K562 (cell line): ENCODE results near the gene RESF1. TPM values are rescaled to one million over a fixed set of nuclear protein-coding genes. Genes with fewer than 3 reads are reported as not detected.

Experiments
- C11orf30 ChIP-seq: fragments of 450-650 bp; IDR thresholded peaks from 2 replicates; pipeline ENCODE4 v1.6.1; 2016; ENCODE audit warnings: low read depth, mild to moderate bottlenecking
- CBX5 ChIP-seq: IDR thresholded peaks from 2 replicates; pipeline ENCODE4 v1.6.1; 2014; ENCODE audit warnings: low read depth, borderline replicate concordance
- FOXK2 ChIP-seq, 2 experiments: fragments of 450-650 bp; IDR thresholded peaks in 1 of 2; conservative IDR thresholded peaks in 1 of 2; 2 replicates each; pipeline ENCODE4 v1.6.1; 2016; ENCODE audit warnings: low read depth in 2 of 2, mild to moderate bottlenecking in 1 of 2
- KDM2B ChIP-seq: fragments of 250-450 bp; sonication (Bioruptor Pico); IDR thresholded peaks from 2 replicates; pipeline ENCODE4 v1.8.0; 2021; ENCODE audit warnings: mild to moderate bottlenecking, moderate library complexity
- MAFF ChIP-seq: IDR thresholded peaks from 2 replicates; pipeline ENCODE4 v1.6.1; 2012; ENCODE audit warnings: low read length, improper control_type of control experiment
- MCM5 ChIP-seq: fragments of 450-650 bp; IDR thresholded peaks from 2 replicates; pipeline ENCODE4 v1.6.1; 2016; ENCODE audit warnings: low read depth
- MEIS2 ChIP-seq: fragments of 450-650 bp; IDR thresholded peaks from 2 replicates; pipeline ENCODE4 v1.6.1; 2014; ENCODE audit warnings: mild to moderate bottlenecking; ENCODE audit not compliant: partially characterized antibody
- NCOA6 ChIP-seq: fragments of 450-650 bp; IDR thresholded peaks from 2 replicates; pipeline ENCODE4 v1.6.1; 2017; ENCODE audit warnings: mild to moderate bottlenecking
- PATZ1 ChIP-seq: fragments of 250-450 bp; sonication (Bioruptor Pico); IDR thresholded peaks from 2 replicates; pipeline ENCODE4 v1.5.0; 2020; ENCODE audit warnings: mild to moderate bottlenecking, borderline replicate concordance
- POLR2A ChIP-seq: fragments of 450-650 bp; conservative IDR thresholded peaks from 2 replicates; pipeline ENCODE4 v1.6.1; 2016
- SMC3 ChIP-seq: conservative IDR thresholded peaks from 2 replicates; pipeline ENCODE4 v1.6.1; 2011; ENCODE audit warnings: low read depth, low read length, improper control_type of control experiment; ENCODE audit not compliant: insufficient read depth
- SRSF3 ChIP-seq: fragments of 200-400 bp; formaldehyde crosslinking; IDR thresholded peaks from 2 replicates; pipeline ENCODE4 v1.6.1; 2016; ENCODE audit warnings: mild to moderate bottlenecking, low read length, moderate library complexity; ENCODE audit not compliant: insufficient read depth
- STAT5B ChIP-seq: fragments of 250-450 bp; sonication (Bioruptor Pico); IDR thresholded peaks from 2 replicates; pipeline ENCODE4 v1.8.0; 2021; ENCODE audit warnings: mild to moderate bottlenecking, inconsistent platforms
- TEAD1 ChIP-seq, 2 experiments: fragments of 450-650 bp in 1 of 2; sonication (generic) in 1 of 2; formaldehyde crosslinking; IDR thresholded peaks; 2 replicates each; pipeline versions ENCODE4 v1.4.0 to v1.8.0; 2020 to 2022; ENCODE audit warnings: mild to moderate bottlenecking in 2 of 2, missing genetic modification reagents in 1 of 2
- TGIF2 ChIP-seq: sonication (generic); formaldehyde crosslinking; IDR thresholded peaks from 2 replicates; pipeline ENCODE4 v1.8.1; 2022; ENCODE audit warnings: mild to moderate bottlenecking, missing genetic modification reagents, moderate library complexity
- YBX1 ChIP-seq: fragments of 450-650 bp; IDR thresholded peaks from 2 replicates; pipeline ENCODE4 v1.7.1; 2016; ENCODE audit warnings: mild to moderate bottlenecking
- ZKSCAN1 ChIP-seq: fragments of 150-350 bp; IDR thresholded peaks from 2 replicates; pipeline ENCODE4 v1.6.1; 2016; ENCODE audit warnings: low read depth, low read length
- ZNF143 ChIP-seq: sonication (generic); formaldehyde crosslinking; IDR thresholded peaks from 2 replicates; pipeline ENCODE4 v1.9.0; 2022; ENCODE audit warnings: mild to moderate bottlenecking, missing genetic modification reagents
- ZNF318 ChIP-seq, 2 experiments: fragments of 450-650 bp; IDR thresholded peaks; 2 replicates each; pipeline ENCODE4 v1.6.1; 2016; ENCODE audit warnings: mild to moderate bottlenecking in 2 of 2, borderline replicate concordance in 1 of 2, low read depth in 1 of 2, moderate library complexity in 1 of 2
- ZNF431 ChIP-seq: sonication (generic); formaldehyde crosslinking; IDR thresholded peaks from 2 replicates; pipeline ENCODE4 v1.8.0; 2022; ENCODE audit warnings: mild to moderate bottlenecking, missing genetic modification reagents
- ZNF717 ChIP-seq: fragments of 250-450 bp; sonication (Bioruptor Pico); IDR thresholded peaks from 2 replicates; pipeline ENCODE4 v1.5.0; 2021
- polyA plus RNA-seq, 8 experiments: library from polyadenylated mRNA; depleted of rRNA in 4 of 8; stranded (reverse) in 5 of 8; unstranded in 3 of 8; fragments of >200 nt; fragmentation: Nextera tagmentation in 2 of 8; fragmentation: Illumina TruSeq in 1 of 8; extraction: Ambion mirVana in 2 of 8; extraction: Trizol in 1 of 8; gene quantifications; 2 replicates each; pipeline versions ENCODE4 v1.2.1 to v1.2.3, GENCODE V29; 2011 to 2014; ENCODE audit warnings: inconsistent platforms in 1 of 8, missing spikeins in 1 of 8
- total RNA-seq, 7 experiments: library from RNA; depleted of rRNA in 6 of 7; stranded (reverse); fragments of >200 nt in 6 of 7; fragmentation: Illumina TruSeq in 2 of 7; extraction: Trizol in 2 of 7; gene quantifications; 2 replicates each; pipeline versions ENCODE4 v1.2.1 to v1.2.3, GENCODE V29; 2011 to 2021; ENCODE audit warnings: low replicate concordance in 1 of 7

Gene RESF1
- total and polyA plus RNA-seq, 9 of the 15 experiments (the other 6 are each of a cell fraction or from before 2014, with no cell fraction given): 21.5 to 121 (median 53.6) TPM

GRCh38 chr12:31958569-31959160 lies 550 bp upstream of the RESF1 start (continued):
- TF ChIP-seq SMC3 (no peak; the same call in 1 of the 2 replicates), YBX1 (no peak), TGIF2 (CRISPR knock-in tag) (no peak), FOXK2 (conservative IDR thresholded peaks at IDR 0.05 in 1 of 2, IDR thresholded peaks at IDR 0.05 in 1 of 2; ENCODE audit: low read depth in 2 of 2) (no peak), TEAD1 (CRISPR knock-in tag; IDR thresholded peaks at IDR 0.05) (peak in 1 of 2 experiments; percentile 36; a peak in 2 of 4 replicates), ZNF717 (CRISPR knock-in tag) (no peak), STAT5B (CRISPR knock-in tag) (no peak), KDM2B (CRISPR knock-in tag) (no peak), POLR2A (no peak), CBX5 (no peak), MCM5 (no peak), MAFF (peak; percentile 99), C11orf30 (peak; percentile 99), ZNF318 (IDR thresholded peaks at IDR 0.05; ENCODE audit: borderline replicate concordance in 1 of 2, low read depth in 1 of 2) (peak in 1 of 2 experiments; percentile 55; a peak in 1 of 4 replicates), ZNF431 (CRISPR knock-in tag) (no peak), ZNF143 (no peak), ZKSCAN1 (no peak), NCOA6 (no peak), SRSF3 (no peak), MEIS2 (peak; percentile 39), PATZ1 (CRISPR knock-in tag) (no peak)
